GM19467 (cell line): ENCODE results near the gene SNAP29.
A peak's percentile ranks its signal among the peaks of the same experiment; 100 is the strongest.
"Not testable (repeated sequence)": the region's sequence is repeated elsewhere in the genome, so short reads cannot be mapped to it uniquely, and the experiment has no call there.

Experiments used
- ATAC-seq: cut with Tn5 transposase; IDR thresholded peaks from one replicate; pipeline ENCODE4 v1.9.1; 2021; ENCODE audit warnings: mild to moderate bottlenecking, moderate library complexity; ENCODE audit not compliant: unreplicated experiment

The SNAP29 gene

GRCh38 chr22:20897737-20898136 is 38.9 kb downstream of the SNAP29 start:
- not testable (repeated sequence) for ATAC-seq

GRCh38 chr22:20899827-20900423 is 41.1 kb downstream of the SNAP29 start:
- no peak for ATAC-seq

- ATAC-seq, result not testable (repeated sequence)
Observed at GRCh38 chr22:20901093-20902033, 42.6 kb downstream of the SNAP29 start.

DNA sequence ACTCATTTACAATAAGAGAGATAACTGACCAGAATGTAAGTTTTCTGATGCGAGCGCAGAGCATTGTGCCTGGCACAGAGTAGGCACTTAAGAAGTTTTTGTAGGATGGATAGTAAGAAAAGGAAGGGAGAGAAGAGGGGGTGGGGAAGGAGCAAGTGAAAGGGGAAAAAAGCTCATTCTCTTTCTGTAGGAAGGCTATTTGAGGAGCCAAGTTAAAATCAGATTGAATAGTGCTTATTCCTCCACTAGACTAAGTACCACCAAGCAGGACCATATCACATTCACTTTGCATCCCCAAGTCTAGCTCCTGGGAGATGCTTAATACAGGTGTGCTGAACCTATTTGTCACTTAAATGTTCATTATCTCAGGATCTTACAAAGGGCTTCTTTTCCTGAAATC is 44.3 kb downstream of the SNAP29 start:
- no peak for ATAC-seq

DNA sequence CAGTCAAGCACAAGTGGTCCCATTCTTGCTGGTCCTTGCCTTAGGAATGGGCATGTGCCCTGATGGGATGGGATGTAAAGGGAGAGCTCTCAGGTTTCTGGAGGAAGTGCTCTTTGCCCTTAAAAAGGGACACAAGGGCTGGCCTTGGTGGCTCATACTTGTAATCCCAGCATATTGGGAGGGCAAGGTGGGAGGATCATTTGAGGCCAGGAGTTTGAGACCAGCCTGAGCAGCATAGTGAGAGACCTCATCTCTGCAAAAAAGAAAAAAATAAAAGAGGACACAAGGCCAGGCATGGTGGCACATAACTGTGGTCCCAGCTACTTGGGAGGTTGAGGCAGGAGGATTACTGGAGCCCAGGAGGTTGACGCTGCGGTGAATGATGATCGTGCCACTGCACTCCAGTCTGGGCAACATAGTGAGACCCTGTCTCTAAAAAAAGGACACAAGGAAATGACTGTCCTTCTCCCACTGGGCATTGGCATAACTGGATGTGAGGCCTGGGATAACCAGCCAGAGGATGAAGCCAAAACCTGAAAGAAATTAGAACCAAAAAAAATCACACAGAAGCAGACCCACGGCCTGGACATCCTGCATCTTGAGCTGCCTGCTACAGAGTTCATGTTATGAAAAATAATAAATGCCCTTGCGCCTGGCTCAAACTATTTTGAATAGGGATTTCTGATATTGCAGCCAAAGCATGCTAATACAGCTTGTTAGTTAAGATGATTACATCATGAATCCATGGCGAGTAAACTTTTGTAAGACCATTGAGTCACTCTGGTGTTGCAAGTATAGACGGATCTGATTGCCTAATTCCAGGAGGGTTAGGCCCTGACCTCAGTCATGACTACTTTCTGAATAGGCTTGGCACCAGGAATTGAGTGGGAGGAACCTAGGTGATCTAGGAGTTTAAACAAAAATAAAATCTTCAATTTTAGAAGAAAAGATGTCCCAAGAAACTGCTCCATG is 45.5 kb downstream of the SNAP29 start:
- ATAC-seq, result no peak

DNA sequence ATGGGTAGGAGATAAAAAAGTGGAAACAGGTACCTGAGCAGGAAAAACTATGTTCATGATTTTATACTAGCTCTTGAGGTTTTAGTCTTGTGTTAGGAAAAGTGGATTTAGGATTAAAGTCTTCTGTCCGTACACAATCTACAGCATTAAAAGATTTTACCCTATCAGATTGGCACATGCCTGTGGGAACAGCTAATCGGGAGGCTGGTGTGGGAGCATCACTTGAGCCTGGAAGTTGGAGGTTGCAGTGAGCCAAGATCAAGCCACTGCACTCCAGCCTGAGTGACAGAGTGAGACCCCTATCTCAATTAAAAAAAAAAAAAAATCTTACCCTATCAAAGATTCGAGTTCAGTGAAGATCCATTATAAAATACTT is 46.2 kb downstream of the SNAP29 start:
- ATAC-seq, result no peak

DNA sequence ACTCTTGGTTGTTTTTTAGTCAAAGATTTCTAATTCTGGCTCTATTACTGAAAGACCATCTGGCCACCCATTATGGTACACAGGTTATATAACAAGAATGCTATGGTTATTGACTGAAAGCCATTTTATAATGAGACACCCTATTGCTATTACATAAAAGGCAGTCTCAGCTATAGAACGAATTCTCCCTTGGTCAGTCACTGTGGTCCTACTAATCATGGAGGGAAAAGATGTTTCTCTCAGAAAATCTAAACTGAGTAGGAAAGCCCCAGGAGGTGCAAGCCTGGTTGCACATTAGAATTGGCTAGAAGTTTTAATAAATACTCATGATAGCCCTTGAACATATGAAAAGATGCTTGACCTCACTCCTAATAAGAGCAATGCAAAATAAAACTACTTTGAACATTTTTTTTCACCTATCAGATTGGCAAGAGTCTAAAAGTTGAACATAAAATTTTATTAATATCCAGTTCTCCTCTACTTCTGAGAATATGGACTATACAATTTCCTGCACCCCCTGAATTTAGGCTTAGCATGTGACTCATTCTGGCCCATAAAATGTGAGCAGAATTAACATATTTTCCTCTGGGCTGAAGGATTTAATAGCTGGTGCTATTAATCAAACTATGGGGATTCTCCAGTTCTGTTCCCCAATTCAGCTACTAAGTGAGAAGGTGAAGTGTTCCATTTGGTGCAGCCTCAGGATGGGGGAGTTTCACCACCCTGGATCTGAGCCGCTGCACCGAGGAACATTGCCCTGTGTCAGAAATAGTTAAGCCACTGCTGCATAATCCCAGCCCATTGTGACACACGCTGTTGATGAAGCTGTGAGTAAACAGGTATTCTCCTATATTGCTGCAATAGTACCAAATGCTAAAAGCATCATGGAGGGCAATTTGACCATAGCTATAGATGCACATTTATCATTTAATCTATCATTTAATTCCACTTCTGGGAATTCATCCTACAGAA is 46.9 kb downstream of the SNAP29 start:
- no peak for ATAC-seq

DNA sequence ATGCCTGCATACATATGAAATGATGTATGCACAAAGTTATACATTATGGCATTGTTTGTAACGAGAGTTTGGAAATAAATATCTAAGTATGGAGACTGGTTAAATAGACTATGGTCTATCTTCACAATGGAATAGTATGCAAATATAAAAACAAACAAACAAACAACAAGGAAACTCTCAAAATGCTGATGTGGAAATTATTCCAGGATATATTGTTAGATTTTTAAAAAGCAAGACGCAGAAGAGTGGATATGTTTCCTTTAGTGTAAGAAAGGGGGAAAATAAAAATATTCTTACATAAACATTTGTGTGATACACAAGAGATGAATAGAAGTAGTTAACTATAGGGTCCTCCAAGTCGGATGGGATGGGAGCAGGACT is 47.6 kb downstream of the SNAP29 start:
- ATAC-seq, result no peak

- ATAC-seq, result not testable (repeated sequence)
Observed at GRCh38 chr22:20908717-20909116, 49.9 kb downstream of the SNAP29 start.

DNA sequence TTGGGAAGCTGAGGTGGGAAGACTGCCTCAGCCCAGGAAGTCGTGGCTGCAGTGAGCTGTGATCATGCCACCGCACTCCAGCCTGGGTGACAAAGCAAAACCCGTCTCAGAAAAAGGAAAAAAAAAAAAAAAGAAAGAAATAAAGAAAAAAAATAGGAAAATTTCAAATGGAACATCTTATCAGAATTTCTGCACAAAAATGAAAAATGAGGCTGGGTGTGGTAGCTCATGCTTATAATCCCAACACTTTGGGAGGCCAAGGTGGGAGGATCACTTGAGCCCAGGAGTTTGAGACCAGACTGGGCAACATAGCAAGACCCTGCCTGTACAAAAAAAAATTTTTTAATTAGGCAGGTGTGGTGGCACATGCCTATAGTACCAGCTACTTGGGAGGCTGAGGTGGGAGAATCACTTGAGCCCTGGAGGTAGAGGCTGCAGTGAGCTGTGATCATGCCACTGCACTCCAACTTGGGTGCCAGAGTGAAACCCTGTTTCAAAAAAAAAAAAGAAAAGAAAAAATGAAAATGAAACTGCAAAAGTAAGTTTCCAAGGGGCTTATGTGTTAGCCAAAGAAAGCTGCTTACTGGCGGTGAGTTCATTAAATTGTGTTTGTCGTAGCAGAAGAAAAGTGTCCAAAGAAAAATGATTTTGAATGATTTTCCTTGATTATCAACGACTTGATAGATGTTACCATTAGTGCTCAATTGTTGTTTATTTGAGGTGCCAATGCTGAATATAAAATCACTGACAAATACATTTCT is 50.9 kb downstream of the SNAP29 start:
- no peak for ATAC-seq

DNA sequence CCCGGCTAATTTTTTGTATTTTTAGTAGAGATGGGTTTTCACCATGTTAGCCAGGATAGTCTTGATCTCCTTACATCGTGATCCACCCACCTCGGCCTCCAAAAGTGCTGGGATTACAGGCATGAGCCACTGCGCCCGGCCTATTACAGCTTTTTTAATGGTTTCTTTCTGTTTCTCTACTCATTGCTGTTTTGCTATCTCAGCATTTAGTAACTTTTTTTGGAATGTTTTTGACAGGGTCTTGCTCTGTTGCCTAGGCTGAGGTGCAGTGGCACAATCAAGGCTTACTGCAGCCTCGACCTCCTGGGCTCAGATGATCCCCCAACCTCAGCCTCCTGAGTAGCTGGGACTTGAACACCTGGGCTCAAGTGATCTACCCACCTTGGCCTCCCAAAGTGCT is 53.7 kb downstream of the SNAP29 start:
- ATAC-seq, result no peak

- peak; percentile 93 for ATAC-seq
Observed at GRCh38 chr22:20916916-20917810, 58.4 kb downstream of the SNAP29 start, which contains the start of gene CRKL. TSS of gene CRKL (plus strand) at chr22:20917407. CDS start at chr22:20917935, 528 bp downstream.

DNA sequence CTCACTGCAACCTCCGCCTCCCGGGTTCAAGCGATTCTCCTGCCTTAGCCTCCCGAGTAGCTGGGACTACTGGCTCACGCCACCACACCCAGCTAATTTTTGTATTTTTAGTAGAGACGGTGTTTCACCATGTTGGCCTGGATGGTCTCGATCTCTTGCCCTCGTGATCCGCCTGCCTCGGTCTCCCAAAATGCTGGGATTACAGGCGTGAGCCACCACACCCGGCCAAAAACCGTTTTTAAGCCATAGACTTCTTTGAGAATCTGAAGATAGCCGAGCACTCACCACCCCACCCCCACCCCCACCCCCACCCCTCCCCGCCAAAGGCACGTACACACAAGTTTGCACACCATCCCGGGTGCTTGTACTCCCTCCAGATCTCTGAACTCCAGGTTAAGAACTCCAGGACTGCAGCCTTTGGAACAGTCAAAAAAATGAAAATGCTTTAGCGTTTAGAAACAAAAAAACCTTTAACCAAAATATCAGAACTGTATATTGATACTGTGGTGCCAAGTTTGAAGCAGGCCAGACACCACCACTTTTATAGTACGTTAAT is 59.9 kb downstream of the SNAP29 start:
- ATAC-seq, result no peak

GRCh38 chr22:20919718-20920117 is 60.9 kb downstream of the SNAP29 start:
- no peak for ATAC-seq

- ATAC-seq, result no peak
Observed at GRCh38 chr22:20920881-20921203, 62.0 kb downstream of the SNAP29 start.

- ATAC-seq, result no peak
Observed at GRCh38 chr22:20922141-20922751, 63.4 kb downstream of the SNAP29 start.

GRCh38 chr22:20926243-20926642 is 67.4 kb downstream of the SNAP29 start:
- no peak for ATAC-seq
